Iris pigment epithelial cell (primary cell): ENCODE results near the gene ADGRB2.

Experiments
- DNase-seq: peaks from one replicate; pipeline ENCODE4 v3.0.0-alpha.2; 2011; ENCODE audit warnings: low read depth

ADGRB2 gene

DNA sequence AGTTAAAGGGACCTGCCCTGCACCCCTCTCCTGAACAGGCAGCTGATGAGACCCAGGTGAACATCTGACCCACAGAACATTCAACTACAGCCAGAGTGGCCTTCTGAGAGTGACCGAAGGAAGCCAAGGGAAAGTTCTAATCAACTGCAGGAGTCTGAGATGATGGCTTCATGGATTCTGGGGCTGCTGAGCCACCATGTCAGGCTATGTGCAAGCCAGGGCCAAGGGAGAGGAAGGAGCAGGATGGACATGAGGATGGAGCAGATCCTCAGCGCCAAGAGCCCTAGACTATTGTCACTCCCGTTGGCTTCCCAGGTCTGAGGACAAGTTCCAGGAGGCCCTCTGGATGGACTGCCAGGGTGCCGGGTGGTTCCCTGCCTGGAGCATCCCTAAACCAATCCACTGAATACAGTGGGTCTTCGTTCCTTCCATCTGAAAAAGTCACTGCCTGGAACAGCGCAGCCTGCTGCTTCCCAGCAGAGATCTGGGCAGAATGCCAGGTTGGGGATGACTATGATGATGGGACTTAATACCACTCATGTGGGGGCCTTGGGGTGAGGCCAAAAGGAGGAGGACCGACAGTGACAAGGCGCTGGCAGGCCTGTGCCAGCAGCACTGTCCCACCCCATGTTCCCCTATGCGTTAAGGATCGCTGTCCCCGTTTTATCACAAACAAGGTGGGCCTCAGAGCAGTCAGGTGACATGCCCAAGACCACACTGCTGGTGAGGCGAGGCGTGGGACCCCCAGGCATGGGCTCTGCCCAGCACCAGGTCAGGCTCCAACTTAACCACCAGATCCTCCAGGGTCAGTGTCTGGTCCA lies 31.9 kb upstream of the ADGRB2 start:
- DNase-seq: peak; percentile 85

DNA sequence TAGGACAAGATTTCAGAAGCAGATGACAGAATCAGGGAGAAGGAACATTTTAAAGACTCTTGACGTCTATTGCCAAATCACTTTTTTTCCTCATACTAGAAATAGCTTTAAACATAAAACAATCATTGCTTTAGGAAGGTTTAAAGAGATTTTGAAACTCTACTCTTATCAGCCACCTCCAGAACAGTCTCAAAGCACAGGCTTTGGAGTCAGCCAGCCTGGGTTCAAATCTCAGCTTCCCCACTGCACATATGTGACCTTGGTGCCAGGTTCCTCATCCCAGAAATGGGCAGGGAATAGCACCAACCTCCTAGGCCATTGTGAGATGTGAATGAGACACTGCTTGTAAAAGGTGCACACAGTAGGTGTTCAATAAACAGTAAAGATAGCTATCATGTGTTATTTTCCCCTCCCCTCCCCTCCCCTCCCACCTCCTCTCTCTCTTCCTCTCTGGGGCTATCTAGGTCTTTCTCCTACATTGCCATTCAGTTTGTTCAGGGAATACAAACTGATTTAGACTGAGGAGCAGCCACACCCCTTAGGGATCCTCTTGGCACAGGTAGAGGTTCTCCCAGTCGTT lies 31.0 kb upstream of the ADGRB2 start:
- DNase-seq: no peak

DNA sequence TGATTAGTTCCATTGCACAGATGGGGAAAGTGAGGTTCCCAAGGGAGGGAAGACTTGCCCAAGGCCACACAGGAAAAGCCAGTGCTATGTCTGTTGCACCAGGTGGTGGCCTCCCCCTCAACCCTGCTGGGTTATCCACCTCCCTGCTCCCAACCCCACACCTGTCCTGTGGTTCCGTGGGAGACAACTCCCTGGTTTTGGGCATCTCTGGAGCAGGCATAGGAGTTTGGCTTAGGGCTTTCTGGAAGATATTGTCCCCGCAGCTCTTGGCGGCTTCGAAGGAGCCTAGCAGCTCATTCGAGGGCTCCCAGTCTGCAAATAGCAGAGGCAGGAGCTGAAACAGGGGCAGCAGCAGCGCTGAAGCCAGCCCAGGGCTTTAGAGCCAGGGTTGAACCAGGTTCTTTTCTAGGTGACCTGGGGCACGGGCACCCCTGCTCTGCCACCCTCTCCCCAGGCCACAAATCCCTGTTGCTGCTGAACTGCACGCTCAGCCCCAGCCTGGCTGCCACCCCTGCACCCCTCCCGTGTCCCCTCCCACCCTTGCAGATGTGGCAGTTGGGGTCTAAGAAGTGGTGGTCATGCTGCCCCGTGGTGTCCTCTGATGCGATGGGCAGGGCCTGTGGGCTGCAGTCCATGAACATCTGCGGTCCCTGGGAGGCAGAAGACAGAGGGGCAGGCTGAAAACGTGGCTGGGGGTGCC lies 29.6 kb upstream of the ADGRB2 start:
- no peak for DNase-seq

GRCh38 chr1:31793086-31793485 lies 28.9 kb upstream of the ADGRB2 start:
- no peak for DNase-seq

DNA sequence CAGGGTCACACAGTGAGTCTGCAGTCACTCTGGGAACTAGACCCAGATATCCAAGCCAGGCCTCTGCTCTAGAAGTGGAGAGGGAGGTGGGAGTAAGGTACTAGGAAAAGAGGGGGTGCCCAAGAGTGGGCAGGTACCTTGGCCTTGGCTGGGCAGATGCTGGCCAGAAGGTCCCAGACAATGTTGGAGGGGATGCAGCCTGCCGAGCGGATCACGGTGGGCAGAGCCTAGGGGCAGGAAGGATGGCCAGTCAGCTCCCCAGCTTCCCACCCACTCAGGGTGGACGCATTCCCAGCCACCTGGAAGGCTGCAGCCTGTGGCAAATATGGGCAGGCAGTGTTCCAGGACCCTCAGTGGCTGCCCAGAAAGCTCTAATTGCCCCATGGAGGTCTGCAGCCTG lies 28.4 kb upstream of the ADGRB2 start:
- no peak for DNase-seq

DNA sequence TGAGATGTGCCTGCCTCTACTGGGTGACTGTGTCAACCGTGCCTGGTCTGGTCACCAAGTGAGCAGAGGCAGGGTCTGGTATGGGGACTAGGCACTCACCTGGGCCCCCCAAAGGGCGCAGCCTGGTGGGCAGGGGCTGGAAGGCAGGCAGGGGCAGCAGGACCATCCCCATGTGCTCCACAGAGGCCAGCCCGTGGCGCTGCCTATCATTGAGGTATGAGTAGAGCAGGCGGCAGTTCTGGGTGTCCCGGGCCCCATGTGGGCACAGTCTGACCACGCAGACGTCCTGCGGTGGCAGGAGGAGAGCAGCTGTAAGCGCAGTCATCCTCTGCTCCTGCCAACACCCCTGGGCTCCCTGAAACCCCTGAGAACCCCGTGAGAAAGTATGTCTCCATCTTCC lies 28.0 kb upstream of the ADGRB2 start:
- no peak for DNase-seq

DNA sequence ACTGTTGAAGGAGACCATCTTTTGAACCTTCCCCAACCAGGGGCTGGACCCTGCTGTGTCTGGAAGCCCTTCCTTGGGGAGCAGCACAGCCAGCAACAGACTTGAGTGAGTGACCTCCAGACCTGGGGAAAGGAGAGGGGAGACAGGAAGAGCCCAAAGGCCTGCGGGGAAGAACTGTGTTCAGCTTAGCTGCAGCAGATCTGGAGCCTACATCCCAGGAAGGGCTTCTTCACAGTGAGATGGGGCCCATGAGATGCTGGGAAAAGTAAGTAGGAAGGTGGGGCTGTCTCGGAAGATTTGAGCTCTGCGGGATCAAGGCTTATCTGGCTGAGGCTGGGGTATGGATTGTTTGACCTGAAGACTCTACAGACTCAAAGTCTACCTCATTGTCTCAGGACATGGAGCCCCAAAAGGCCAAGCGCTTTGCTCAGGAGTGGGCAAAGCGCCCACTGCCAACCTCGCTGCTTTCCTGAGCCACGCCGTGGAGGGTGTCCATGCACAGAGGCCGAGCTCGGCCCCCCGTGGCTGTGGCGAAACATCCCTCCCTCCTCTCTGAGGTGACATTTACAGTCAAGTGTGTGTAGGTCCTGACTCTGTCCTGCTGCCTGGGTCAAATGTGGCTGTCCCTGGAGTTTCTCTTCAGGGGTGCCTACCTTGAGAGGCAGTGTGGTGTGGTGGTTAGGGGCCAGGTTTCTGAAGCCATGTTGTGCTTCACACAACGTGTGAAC lies 27.2 kb upstream of the ADGRB2 start:
- DNase-seq: no peak

- no peak for DNase-seq
Observed at GRCh38 chr1:31790641-31791091, 26.5 kb upstream of the ADGRB2 start.

DNA sequence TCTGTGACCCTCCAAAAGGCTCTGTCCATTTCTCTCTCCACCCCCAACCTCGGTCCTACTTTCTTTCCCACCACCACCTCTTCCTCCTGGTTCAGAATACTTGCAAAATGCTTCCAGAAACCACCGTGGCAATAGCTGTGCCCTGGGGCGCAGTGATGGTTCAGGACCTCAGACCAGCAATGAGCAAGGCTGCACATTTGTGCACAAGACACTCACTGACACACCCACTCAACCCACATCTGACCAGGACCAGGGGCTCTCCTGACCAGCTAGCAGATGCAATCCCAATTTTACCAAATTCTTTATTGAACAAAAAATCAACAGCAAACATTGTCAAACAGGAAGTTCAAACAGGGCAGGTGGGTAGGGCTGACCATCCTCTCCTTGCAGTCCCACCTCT lies 26.0 kb upstream of the ADGRB2 start:
- DNase-seq: no peak

DNA sequence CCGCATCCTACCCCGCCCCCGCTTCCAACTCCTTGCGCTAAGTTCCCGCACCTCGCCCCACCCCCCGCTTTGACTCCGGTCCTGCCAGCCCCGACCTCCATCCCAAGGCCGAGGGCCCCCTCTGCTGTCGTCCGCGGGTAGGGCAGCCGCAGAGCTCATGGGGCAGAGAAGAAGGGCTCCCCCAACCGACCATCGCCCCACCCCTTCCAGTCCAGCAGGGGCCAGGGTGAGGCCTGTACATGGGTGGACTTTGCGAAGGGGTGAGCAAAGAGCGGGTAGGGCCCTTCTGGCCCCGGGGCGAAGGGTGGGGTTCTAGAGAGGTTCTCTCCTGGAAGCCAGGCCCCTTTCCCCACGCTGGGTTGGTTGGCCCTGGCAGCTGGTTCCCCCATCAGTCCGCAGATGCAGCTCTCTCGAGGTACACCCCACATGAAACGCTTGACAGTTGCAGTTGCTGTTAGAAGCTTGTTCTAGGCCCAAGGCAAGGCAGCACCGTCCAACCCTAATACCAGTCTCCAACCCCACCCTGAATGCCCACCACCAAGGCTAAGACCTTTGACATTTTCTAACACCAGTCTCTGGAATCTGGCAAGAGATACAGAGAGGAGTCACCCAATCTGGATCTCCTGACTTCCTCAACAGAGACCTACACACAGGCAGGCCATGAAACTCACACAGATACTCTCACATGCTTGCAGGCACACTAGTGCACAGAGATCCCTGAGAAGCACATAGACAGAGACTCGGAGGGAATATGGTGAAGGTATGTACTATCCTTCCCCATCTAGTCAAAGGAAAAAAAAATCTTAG lies 25.3 kb upstream of the ADGRB2 start:
- DNase-seq: peak; percentile 87

DNA sequence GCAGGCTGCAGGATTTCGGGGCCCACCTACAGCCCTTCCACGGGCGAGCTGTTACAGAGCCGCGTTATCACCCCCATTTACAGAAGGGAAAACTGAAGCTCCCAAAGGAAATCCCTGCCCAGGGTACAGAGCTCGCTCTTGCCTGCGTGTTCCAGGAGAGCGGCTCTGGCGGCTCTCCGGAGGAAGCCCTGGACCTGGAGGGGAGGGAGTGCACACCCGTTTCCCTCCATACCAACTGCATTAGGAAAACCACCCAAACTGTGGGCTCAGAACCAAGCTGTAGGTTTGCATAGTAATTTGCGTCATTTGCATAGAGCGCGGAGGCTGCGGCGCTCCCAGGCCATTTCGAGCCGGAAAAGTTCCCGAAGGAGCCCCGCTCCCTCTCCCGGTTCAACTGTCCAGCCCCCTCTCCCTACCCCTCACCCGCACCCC lies 24.7 kb upstream of the ADGRB2 start:
- peak; percentile 67 for DNase-seq

DNA sequence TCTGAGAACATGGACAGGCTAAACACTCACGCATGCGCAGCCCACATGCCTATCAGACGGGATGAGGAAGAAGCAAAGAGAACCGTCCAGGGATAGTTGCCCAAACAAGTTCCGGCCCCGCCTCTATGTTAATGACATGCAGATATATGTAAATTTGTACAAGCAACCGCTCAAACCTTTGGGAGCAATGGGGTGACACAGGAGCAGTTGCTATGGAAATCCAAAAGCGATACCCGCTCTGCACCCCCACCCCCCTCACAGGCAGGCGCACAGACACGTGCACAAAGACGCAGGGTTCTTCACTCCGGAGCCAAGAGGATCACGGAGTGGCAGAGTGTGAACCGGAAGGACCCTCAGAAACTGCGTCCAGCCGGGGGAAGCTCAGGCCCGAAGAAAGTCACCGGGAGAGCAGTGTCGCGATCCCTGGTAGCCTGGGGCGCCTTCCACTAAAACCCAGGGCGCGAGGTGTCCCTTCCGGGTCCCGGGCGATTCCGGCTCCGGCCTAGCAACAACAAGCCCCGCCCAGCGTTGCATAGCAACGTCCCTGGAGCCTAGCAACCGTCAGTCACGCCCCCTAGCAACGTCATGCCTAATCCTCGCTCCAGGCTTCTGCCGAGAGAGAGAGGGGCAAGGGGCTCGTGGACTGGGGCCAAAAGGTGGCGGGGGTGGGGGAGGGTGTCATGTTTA lies 24.1 kb upstream of the ADGRB2 start:
- peak; percentile 87 for DNase-seq

- no peak for DNase-seq
Observed at GRCh38 chr1:31787786-31788137, 23.6 kb upstream of the ADGRB2 start.

DNA sequence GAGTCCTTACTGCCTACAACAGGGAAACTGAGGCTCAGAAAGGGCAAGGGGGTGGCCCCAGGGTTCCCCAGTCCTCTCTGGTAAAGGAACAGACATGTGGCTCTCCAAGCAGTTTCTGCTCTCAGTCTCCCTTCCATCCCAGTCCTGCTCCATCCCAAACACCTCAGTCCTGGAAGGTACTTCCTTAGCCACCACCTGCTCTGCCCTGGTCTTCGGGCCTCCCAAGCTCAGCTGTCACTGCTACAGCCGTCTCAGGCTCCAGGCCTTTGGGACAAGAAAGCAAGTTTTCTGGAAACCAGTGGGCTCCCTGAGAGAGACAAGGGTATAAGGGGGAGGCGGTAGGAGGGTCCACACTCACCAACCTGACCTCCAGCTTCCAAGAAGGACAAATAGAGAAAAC lies 23.1 kb upstream of the ADGRB2 start:
- no peak for DNase-seq

GRCh38 chr1:31786366-31787060 lies 22.4 kb upstream of the ADGRB2 start:
- no peak for DNase-seq

- DNase-seq: no peak
Observed at GRCh38 chr1:31785947-31786290, 21.8 kb upstream of the ADGRB2 start.

DNA sequence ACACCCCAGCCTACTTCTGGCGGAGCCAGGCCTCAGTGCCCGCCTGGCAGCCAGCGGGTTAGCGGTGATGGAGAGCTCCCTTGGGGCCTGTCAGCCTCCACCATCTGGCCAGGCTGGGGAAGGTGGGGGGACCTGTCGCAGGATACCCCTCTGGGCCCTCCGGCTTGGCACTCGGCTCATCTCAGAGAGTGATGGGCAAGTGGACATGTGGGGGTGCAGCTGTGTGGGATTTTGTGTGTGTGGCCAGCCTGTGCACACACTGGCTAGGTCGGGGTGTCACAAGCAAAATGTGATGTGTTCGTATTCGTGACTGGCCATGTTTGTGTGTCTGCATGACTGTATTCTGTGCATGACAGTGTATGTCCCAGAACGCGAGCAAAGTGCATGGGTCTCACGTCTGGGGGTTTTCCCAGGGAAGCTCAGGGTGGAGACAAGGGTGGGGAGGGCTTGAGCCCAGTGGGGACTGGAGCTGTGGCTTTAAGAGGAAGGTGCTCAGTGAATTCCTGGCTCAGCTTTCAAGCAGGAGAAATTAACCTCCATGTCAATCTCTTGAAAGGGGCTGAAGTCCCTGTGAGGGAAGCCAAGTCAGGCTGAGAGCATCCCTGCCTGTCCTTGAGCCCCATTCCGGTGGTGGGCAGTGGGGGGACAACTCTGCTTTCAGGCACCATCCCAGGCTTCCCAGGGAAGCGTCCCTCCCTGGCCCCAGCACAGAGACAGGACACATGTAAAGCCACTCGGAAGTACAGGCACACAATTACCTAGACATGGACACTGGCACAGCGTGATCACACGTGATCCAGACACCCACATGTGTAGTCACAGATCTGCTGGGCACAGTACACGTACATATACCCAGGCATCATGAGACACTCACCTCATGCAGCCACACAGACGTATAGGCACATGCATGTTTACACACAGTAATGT lies 21.1 kb upstream of the ADGRB2 start:
- no peak for DNase-seq

GRCh38 chr1:31784356-31785019 lies 20.3 kb upstream of the ADGRB2 start:
- DNase-seq: no peak

DNA sequence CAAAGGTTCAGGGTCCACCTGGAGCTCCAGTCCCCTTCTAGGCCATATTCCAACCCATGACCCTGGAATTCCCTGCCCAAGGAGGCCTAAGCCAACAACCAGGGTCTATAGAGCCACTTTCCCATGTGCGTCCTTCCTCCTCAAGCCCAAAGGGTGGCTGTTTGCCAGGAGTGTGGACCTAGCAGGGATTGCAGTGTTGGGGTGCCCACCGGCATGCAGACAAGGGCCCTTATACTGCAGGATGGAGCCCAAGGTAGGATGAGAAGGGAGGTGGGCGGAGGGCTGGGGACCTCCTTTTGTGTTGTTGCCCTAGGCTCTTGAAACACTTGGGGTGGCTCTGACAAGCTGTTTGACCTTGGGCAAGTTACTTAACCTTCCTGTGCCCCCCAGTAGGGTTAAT lies 19.7 kb upstream of the ADGRB2 start:
- DNase-seq: no peak
